Neuronal stem cell (in vitro differentiated cells): ENCODE measurements around the gene NOSTRIN.

Experiments
- DNase-seq: peaks from one replicate; pipeline ENCODE4 v3.0.0-alpha.2; 2013; ENCODE audit warnings: low spot score
- H2AFZ ChIP-seq: one replicate; pipeline ENCODE4 v1.6.1; 2013; ENCODE audit warnings: mild to moderate bottlenecking, low read length, inconsistent platforms
- H2AK5ac ChIP-seq: 2 replicates; pipeline ENCODE4 v1.6.1; 2013; ENCODE audit warnings: low read depth, mild to moderate bottlenecking, inconsistent platforms, low read length, moderate library complexity, mixed read lengths
- H2BK120ac ChIP-seq: 2 replicates; pipeline ENCODE4 v1.6.1; 2013; ENCODE audit warnings: low read depth, mild to moderate bottlenecking, inconsistent platforms, low read length, moderate library complexity, mixed read lengths
- H2BK12ac ChIP-seq: one replicate; pipeline ENCODE4 v1.6.1; 2013; ENCODE audit warnings: low read length, inconsistent platforms
- H2BK15ac ChIP-seq: 2 replicates; pipeline ENCODE4 v1.6.1; 2013; ENCODE audit warnings: mild to moderate bottlenecking, low read length, inconsistent platforms, mixed read lengths
- H2BK5ac ChIP-seq: one replicate; pipeline ENCODE4 v1.6.1; 2013; ENCODE audit warnings: inconsistent platforms, mild to moderate bottlenecking, low read length, moderate library complexity
- H3K14ac ChIP-seq: one replicate; pipeline ENCODE4 v1.6.1; 2013; ENCODE audit warnings: low read length, inconsistent platforms
- H3K18ac ChIP-seq: 2 replicates; pipeline ENCODE4 v1.6.1; 2013; ENCODE audit warnings: low read length, inconsistent platforms
- H3K23ac ChIP-seq: 2 replicates; pipeline ENCODE4 v1.6.1; 2013; ENCODE audit warnings: low read depth, mild to moderate bottlenecking, mixed read lengths, low read length, inconsistent platforms; ENCODE audit not compliant: poor library complexity
- H3K27ac ChIP-seq: replicated peaks from 3 replicates; pipeline ENCODE4 v1.5.1; 2013; ENCODE audit warnings: low read length, inconsistent platforms
- H3K27me3 ChIP-seq, 3 experiments: 2 replicates each; pipeline ENCODE4 v1.6.1; 2013; ENCODE audit warnings: low read length in 3 of 3, mild to moderate bottlenecking in 2 of 3, inconsistent platforms in 1 of 3, low read depth in 1 of 3, mixed read lengths in 1 of 3, moderate library complexity in 1 of 3; ENCODE audit not compliant: control insufficient read depth in 3 of 3, insufficient read depth in 3 of 3
- H3K36me3 ChIP-seq, 2 donors: replicated peaks in 1 of 2; 2 replicates each; pipeline ENCODE4 v1.6.1; 2013; ENCODE audit warnings: low read length in 2 of 2; ENCODE audit not compliant: control insufficient read depth in 2 of 2, insufficient read depth in 2 of 2
- H3K4ac ChIP-seq: 2 replicates; pipeline ENCODE4 v1.6.1; 2013; ENCODE audit warnings: inconsistent platforms, mild to moderate bottlenecking, low read length, moderate library complexity
- H3K4me1 ChIP-seq, 2 donors: 1 replicate in 1 of 2; 2 replicates in 1 of 2; pipeline ENCODE4 v1.6.1; 2013; ENCODE audit warnings: low read length in 2 of 2, low read depth in 1 of 2; ENCODE audit not compliant: control insufficient read depth in 2 of 2, insufficient read depth in 1 of 2
- H3K4me2 ChIP-seq: one replicate; pipeline ENCODE4 v1.6.1; 2013; ENCODE audit warnings: mild to moderate bottlenecking, low read length, inconsistent platforms; ENCODE audit not compliant: insufficient read depth, poor library complexity, severe bottlenecking
- H3K4me3 ChIP-seq, 2 donors: 2 replicates each; pipeline ENCODE4 v1.5.1; 2013; ENCODE audit warnings: low read length in 2 of 2, mild to moderate bottlenecking in 2 of 2, inconsistent platforms in 1 of 2, moderate library complexity in 1 of 2
- H3K79me1 ChIP-seq: one replicate; pipeline ENCODE4 v1.6.1; 2013; ENCODE audit warnings: low read depth, mild to moderate bottlenecking, inconsistent platforms, low read length, moderate library complexity
- H3K9ac ChIP-seq: one replicate; pipeline ENCODE4 v1.6.1; 2013; ENCODE audit warnings: mild to moderate bottlenecking, low read depth, low read length, inconsistent platforms; ENCODE audit not compliant: poor library complexity
- H3K9me3 ChIP-seq, 2 donors: replicated peaks in 1 of 2; 2 replicates each; pipeline versions ENCODE3 to v1.6.1; 2013; ENCODE audit warnings: low read length in 2 of 2, mild to moderate bottlenecking in 2 of 2, inconsistent platforms in 1 of 2, low read depth in 1 of 2, mixed read lengths in 1 of 2, moderate library complexity in 1 of 2; ENCODE audit not compliant: control insufficient read depth in 2 of 2, insufficient read depth in 1 of 2
- H4K8ac ChIP-seq: one replicate; pipeline ENCODE4 v1.6.1; 2013; ENCODE audit warnings: low read depth, mild to moderate bottlenecking, inconsistent platforms, low read length, moderate library complexity
- H4K91ac ChIP-seq: one replicate; pipeline ENCODE4 v1.6.1; 2013; ENCODE audit warnings: low read length, low read depth, mild to moderate bottlenecking, inconsistent platforms; ENCODE audit not compliant: poor library complexity
- WGBS, 2 donors: extraction: QIAGEN DNeasy Blood & Tissue Kit; methylation state at CpG; one replicate each; pipeline ENCODE4 v1.1.7; 2013; ENCODE audit warnings: missing lambda C conversion rate in 2 of 2, mixed read lengths in 1 of 2; ENCODE audit not compliant: insufficient read length in 2 of 2, insufficient replicate concordance in 1 of 2; ENCODE audit errors: extremely low coverage in 2 of 2; 5-methylcytosine and 5-hydroxymethylcytosine counted together

The NOSTRIN gene

DNA sequence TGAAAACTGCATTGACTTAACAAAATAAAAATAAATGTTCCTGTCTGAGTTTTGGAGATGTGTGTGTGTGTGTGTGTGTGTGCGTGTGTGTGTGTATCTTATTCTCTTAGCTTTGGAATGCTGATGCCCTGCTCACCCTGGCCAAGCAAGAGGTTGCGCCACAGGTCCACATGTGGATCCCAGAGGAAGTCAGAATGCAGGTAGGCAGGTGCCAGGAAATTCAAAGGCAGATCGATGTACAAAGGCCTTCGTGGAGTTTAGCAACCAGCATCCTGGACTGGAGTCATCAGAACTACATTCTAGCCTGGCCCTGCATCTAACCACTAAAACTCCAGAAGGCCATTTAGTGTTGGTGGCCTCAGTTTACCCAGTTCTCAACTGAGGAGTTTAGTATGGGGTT is 111.1 kb downstream of the NOSTRIN start:
- no peak overlapping the region for H3K23ac ChIP-seq
- no peak overlapping the region for H4K8ac ChIP-seq
- H3K4me3 ChIP-seq: peak overlapping the region in 1 of 2 donors; percentile 6
- WGBS, 2 donors: no CpG with 5 or more reads among the region's 4 CpGs
- no peaks in the 10 kb centered on the region for H3K27me3 ChIP-seq
- H3K18ac ChIP-seq: no peak overlapping the region
- no peak for DNase-seq
- no peak overlapping the region for H2AFZ ChIP-seq
- no peak overlapping the region for H3K14ac ChIP-seq
- no peak overlapping the region for H2AK5ac ChIP-seq
- H3K79me1 ChIP-seq: no peaks in the 10 kb centered on the region
- H3K27ac ChIP-seq: no peak overlapping the region
- H2BK12ac ChIP-seq: no peak overlapping the region
- no peak overlapping the region for H2BK5ac ChIP-seq
- H3K4me1 ChIP-seq: peaks cover 5 to 6% of the 10 kb centered on the region in 2 donors
- no peak overlapping the region for H2BK15ac ChIP-seq
- H4K91ac ChIP-seq: no peak overlapping the region
- H3K4me2 ChIP-seq: no peak overlapping the region
- H3K36me3 ChIP-seq: no peaks in the 10 kb centered on the region
- no peak overlapping the region for H3K4ac ChIP-seq
- H2BK120ac ChIP-seq: no peak overlapping the region
- peaks cover 6 to 9% of the 10 kb centered on the region in 2 donors for H3K9me3 ChIP-seq
- H3K9ac ChIP-seq: no peak overlapping the region
